HUES6 (cell line): ENCODE data around the gene KREMEN2.
A peak's percentile ranks its signal among the peaks of the same experiment; 100 is the strongest.

Source experiments
- H3K27ac ChIP-seq: 2 replicates; pipeline ENCODE4 v1.7.0; 2013; ENCODE audit warnings: low read depth, mild to moderate bottlenecking, low read length, inconsistent platforms
- H3K27me3 ChIP-seq: 2 replicates; pipeline ENCODE4 v1.6.1; 2013; ENCODE audit warnings: low read length; ENCODE audit not compliant: control insufficient read depth, insufficient read depth
- H3K36me3 ChIP-seq: 2 replicates; pipeline ENCODE4 v1.6.1; 2013; ENCODE audit warnings: low read length; ENCODE audit not compliant: control insufficient read depth, insufficient read depth
- H3K4me1 ChIP-seq: 2 replicates; pipeline ENCODE4 v1.6.1; 2013; ENCODE audit warnings: low read length; ENCODE audit not compliant: control insufficient read depth, insufficient read depth
- H3K4me3 ChIP-seq: 2 replicates; pipeline ENCODE4 v1.5.1; 2013; ENCODE audit warnings: low read depth, low read length
- H3K9ac ChIP-seq: one replicate; pipeline ENCODE4 v1.6.1; 2013; ENCODE audit warnings: mild to moderate bottlenecking, low read length
- H3K9me3 ChIP-seq: 2 replicates; pipeline ENCODE4 v1.6.1; 2013; ENCODE audit warnings: low read depth, low read length; ENCODE audit not compliant: control insufficient read depth, insufficient read depth

KREMEN2 gene

GRCh38 chr16:2955438-2955778, 8.7 kb upstream of the KREMEN2 start:
- no peaks in the 10 kb centered on the region for H3K36me3 ChIP-seq
- H3K27me3 ChIP-seq, result no peaks in the 10 kb centered on the region
- no peak overlapping the region for H3K4me3 ChIP-seq
- H3K27ac ChIP-seq, result no peak overlapping the region
- H3K9me3 ChIP-seq, result no peaks in the 10 kb centered on the region
- peaks cover 28% of the 10 kb centered on the region for H3K4me1 ChIP-seq
- no peak overlapping the region for H3K9ac ChIP-seq

GRCh38 chr16:2955779-2956578, 8.1 kb upstream of the KREMEN2 start:
- no peak overlapping the region for H3K4me3 ChIP-seq
- H3K36me3 ChIP-seq, result no peaks in the 10 kb centered on the region
- H3K27me3 ChIP-seq, result no peaks in the 10 kb centered on the region
- H3K4me1 ChIP-seq, result peaks cover 28% of the 10 kb centered on the region
- H3K9ac ChIP-seq, result peak overlapping the region; percentile 53
- no peaks in the 10 kb centered on the region for H3K9me3 ChIP-seq
- H3K27ac ChIP-seq, result no peak overlapping the region

DNA sequence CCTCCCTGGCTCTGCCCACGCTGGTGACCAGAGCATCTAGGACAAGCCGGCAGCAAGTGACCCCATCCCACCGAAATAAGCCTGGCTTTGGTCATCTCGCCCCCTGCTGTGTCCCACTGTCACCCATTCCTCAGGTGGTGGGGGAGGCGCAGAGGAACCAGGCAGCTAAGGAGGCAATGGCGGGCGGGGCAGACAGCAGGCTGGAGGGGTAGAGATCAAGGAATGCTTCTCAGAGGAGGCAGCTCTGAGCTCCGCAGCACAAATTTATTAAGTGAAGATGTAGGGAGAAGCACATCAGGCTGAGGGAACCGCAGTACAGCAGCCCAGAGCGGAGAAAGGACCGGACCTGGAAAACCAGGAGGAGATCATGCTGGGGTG, 7.5 kb upstream of the KREMEN2 start:
- Histone ChIP-seq H3K4me3 (no peak overlapping the region), H3K27ac (no peak overlapping the region), H3K4me1 (peaks cover 28% of the 10 kb centered on the region), H3K9ac (no peak overlapping the region), H3K27me3 (no peaks in the 10 kb centered on the region), H3K36me3 (no peaks in the 10 kb centered on the region), H3K9me3 (no peaks in the 10 kb centered on the region)

GRCh38 chr16:2959206-2959605, 4.9 kb upstream of the KREMEN2 start:
- no peaks in the 10 kb centered on the region for H3K36me3 ChIP-seq
- peaks cover 9% of the 10 kb centered on the region for H3K27me3 ChIP-seq
- H3K27ac ChIP-seq, result no peak overlapping the region
- no peak overlapping the region for H3K9ac ChIP-seq
- peaks cover 37% of the 10 kb centered on the region for H3K4me1 ChIP-seq
- no peaks in the 10 kb centered on the region for H3K9me3 ChIP-seq
- no peak overlapping the region for H3K4me3 ChIP-seq

DNA sequence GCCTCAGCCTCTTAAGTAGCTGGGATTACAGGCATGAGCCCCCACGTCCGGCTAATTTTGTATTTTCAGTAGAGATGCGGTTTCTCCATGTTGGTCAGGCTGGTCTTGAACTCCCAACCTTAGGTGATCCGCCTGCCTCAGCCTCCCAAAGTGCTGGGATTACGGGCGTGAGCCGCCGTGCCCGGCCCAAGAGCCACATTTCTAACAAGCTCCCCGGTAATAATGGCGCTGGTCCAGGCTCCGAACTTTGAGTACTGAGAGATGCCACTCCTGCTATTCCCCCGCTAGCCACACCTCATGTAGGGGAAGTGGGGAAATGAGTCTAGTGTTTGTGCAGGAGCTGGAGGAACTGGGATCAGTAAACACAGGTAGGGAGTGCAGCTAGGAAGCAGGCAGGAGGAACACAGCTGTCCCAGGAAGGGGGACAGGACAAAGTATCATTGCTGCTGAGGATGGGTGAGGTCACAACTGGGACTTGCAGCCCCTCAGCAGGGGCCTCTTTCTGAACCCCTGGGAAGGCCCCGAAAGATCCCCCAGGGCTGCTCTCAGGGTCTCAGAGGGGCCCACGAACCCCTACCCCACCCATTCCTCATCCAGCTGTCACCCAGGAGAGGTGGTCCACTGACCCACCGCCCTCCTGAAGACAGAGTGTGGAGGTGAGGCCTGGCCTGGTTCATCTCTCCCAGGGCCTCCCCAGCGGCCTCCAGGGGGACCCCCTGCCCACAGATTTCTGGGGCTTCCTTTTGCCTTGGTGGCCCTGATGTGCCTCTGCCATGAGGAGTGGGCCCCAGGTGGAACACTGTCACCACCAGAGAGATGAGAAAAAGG, 3.7 kb upstream of the KREMEN2 start:
- Histone ChIP-seq H3K4me1 (peaks cover 25% of the 10 kb centered on the region), H3K4me3 (no peak overlapping the region)

GRCh38 chr16:2962334-2963073, 1.6 kb upstream of the KREMEN2 start:
- Histone ChIP-seq H3K27me3 (peaks cover 26% of the 10 kb centered on the region), H3K27ac (no peak overlapping the region; the same call in 1 of the 2 replicates), H3K4me3 (peak overlapping the region; percentile 91), H3K4me1 (peaks cover 12% of the 10 kb centered on the region), H3K9ac (peak overlapping the region; percentile 54), H3K9me3 (no peaks in the 10 kb centered on the region), H3K36me3 (no peaks in the 10 kb centered on the region)

More for the DNA sequence above, 3.7 kb upstream of the KREMEN2 start:
- Histone ChIP-seq H3K9me3 (no peaks in the 10 kb centered on the region), H3K27me3 (peaks cover 9% of the 10 kb centered on the region), H3K36me3 (no peaks in the 10 kb centered on the region), H3K9ac (no peak overlapping the region), H3K27ac (no peak overlapping the region)

DNA sequence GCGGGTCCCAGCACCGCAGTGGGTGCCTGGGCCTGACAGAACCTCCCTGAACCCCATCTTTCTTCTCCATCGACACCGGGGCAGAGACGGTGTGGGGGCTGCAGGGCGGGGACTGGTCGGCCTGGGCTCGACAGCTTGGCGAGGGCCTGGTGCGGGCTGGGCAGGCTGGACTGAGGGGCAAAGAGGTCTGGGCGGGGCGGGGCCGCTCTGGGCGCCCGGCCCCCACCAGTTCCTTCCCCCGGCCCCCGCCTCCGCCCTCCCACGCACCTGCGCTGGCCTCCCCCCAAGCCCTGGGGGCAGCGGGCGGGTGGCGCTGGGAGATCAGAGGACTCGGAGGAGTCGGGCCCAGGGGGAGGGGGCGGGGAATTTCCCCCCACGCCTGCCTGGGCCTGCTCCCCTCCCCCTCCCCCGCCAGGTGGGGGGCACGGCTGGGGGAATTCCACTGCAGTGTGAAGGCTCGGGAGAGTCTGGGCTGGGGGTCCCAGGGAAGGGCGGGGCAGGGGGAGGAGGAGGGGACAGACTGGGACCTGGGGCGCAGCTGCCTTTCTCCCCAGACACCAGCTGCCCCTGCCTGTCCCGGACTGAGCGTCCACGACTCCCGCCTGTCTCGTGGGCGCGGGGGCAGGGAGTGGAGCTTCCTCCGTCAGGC, 877 bp upstream of the KREMEN2 start:
- peaks cover 14% of the 10 kb centered on the region for H3K4me1 ChIP-seq
- H3K4me3 ChIP-seq, result peak overlapping the region; percentile 91
- H3K9me3 ChIP-seq, result no peaks in the 10 kb centered on the region
- peak overlapping the region; percentile 88 for H3K9ac ChIP-seq
- H3K36me3 ChIP-seq, result no peaks in the 10 kb centered on the region
- peaks cover 33% of the 10 kb centered on the region for H3K27me3 ChIP-seq
- peak overlapping the region; percentile 12; the same call in 1 of the 2 replicates for H3K27ac ChIP-seq

GRCh38 chr16:2964475-2965336, 631 bp downstream of the KREMEN2 start:
- H3K9me3 ChIP-seq, result no peaks in the 10 kb centered on the region
- H3K36me3 ChIP-seq, result no peaks in the 10 kb centered on the region
- H3K4me1 ChIP-seq, result peaks cover 19% of the 10 kb centered on the region
- H3K9ac ChIP-seq, result peak overlapping the region; percentile 25
- peaks cover 38% of the 10 kb centered on the region for H3K27me3 ChIP-seq
- no peak overlapping the region for H3K27ac ChIP-seq
- peak overlapping the region; percentile 91 for H3K4me3 ChIP-seq

GRCh38 chr16:2966043-2966807, 2.1 kb downstream of the KREMEN2 start:
- peaks cover 27% of the 10 kb centered on the region for H3K4me1 ChIP-seq
- H3K9ac ChIP-seq, result no peak overlapping the region
- no peak overlapping the region for H3K27ac ChIP-seq
- no peak overlapping the region; the same call in 1 of the 2 replicates for H3K4me3 ChIP-seq
- peaks cover 1% of the 10 kb centered on the region; the same call in 1 of the 2 replicates for H3K36me3 ChIP-seq
- no peaks in the 10 kb centered on the region for H3K9me3 ChIP-seq
- H3K27me3 ChIP-seq, result peaks cover 38% of the 10 kb centered on the region
